Measurements from ENCODE around the gene ZNF331.

ZNF331 gene

DNA sequence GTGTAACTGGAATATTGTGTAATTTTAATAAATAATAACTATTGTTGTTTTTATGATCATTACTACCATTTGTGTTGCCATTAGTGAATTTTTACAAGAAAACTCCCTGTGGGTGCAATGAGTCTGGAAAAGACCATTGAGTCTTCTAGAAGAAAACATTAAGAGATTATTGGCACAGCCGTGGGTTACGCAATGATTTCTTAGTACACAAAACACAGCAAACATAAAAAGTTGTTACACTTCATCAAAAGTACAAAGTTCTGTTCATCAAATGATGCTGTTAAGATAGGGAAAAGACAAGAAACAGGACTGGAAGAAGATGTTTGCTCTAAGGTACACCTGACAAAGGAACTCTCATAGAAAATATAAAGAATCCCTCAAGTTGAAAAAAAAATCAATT is 41.6 kb downstream of the ZNF331 start:
- no peak for DNase-seq

DNA sequence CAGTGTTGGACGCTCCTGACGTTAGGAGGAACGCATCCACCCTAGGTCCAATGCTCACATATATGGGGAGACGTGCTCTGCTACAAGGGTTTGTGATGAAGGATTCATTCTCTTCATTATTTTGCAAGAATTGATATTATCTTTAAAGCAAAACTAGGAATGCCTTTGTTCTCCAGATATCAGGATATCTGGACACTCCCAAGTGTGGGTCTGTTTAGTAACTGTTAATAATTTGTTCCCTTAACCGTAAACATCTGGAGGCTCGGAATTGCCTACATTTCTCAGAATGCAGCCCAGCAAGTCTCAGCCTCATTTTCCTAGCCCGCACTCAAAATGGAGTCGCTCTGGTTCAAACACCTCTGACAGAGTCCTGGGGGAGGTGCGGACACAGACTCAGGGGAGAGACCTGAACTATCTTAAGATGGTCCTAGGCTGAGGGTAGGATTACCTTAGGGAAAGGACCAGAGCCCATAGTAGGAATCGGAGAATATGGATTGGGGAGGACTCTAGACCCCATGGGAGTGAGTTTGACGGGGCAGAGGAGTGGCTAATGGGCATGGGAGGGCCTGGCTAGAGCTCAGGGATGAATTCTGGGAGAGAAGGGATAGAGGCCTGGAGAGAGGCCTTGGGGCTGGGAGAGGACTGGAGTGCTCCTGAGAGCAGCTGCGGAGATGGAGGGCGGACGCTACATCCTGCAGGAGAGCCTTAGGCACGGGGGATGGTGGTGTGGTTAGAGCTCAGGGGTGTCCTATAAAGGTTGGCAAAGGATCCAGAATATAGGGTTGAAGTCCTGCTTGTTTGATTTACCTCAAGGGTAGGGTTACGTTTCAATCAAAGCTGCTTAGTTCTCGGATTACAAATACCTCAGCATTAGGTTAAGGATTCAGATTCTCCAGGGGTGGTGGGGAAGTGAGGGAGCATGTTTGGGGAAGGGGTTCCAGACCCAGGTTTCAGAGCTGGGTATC is 43.2 kb downstream of the ZNF331 start:
- no peak for DNase-seq

DNA sequence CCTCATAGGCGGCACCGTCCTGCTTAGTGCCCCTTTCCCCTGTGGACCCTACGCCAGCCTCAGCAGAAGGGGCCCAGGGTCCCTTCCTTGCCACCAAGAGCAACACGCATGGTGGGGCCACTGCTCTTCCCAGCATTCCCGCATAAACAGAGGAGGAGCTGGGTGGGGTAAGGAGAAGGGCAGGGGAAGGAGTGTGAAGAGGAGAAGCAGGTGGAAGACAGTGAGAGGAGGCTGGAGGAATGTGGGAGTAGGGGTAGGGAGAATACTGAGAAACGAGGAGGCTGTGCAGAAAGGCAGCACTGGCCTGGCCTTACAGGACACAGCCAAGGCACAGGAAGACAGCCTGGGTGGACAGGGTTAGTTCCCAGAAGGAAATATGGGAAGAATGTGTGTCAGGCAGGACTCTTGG is 43.9 kb downstream of the ZNF331 start:
- DNase-seq: no peak

DNA sequence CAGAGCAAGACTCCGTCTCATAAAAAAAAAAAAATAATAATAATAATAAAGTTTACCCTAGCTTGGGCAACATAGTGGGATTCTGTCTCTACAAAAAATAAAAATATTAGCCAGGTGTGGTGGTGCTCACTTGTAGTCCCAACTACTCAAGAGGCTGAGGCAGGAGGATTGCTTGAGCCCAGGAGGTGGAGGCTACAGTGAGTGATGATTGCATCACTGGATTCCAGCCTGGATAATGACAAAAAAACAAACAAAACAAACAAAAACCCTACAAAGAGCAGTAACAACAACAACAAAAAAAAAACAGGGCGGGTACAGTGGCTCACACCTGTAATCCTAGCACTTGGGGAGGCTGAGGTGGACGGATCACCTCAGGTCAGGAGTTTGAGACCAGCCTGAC is 45.2 kb downstream of the ZNF331 start:
- DNase-seq: no peak

DNA sequence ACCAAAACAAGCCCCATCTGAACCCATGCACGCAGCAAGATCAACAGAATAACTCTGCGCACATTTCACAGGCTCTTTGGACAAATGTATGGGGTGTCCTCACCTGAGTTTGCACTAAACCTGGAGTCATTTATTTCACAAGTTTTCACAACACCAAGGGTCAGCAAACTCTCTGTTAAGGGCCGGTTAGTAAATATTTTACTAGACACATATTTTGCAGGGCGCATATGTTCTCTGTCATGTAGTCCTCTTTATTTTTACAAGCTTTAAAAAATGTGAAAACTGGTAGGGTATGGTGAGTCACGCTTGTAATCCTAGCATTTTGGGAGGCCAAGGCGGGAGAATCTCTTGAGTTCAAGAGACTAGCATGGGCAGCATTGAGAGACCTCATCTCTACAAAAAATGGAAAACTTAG is 48.3 kb downstream of the ZNF331 start:
- no peak for DNase-seq

DNA sequence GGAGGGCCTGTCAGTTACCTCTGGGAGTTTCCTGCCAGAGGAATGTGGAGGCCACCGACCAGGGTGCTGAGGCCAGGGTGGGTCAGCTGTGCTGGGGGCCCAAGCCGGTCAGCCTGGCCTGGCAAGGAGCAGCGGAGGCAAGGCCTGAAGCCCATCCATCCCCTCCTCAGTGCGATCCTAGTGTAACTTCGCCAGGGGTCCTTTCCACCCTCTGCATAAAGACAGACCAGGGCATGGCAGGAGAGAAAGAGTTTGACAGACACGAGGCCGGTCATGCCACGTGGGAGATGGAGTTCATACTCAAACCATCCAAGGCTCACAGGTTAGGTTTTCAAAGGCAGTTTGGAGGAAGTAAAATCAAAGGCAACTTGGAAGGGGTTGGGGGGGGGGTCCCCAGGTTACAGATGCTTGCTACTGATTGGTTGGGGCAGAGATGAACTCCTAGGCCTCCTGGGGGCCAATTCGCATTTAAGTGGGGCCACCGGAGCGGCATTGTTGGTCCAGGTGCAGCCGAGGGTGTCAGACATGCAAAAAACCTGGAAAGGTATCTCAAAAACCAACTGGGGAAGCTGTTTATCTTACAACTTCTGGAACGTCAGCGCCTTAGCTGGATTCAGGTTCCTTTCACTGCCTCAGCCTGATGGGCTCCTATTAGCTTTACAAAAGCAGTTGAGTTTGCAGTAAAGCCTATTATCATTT is 57.0 kb downstream of the ZNF331 start:
- DNase-seq: no peak

DNA sequence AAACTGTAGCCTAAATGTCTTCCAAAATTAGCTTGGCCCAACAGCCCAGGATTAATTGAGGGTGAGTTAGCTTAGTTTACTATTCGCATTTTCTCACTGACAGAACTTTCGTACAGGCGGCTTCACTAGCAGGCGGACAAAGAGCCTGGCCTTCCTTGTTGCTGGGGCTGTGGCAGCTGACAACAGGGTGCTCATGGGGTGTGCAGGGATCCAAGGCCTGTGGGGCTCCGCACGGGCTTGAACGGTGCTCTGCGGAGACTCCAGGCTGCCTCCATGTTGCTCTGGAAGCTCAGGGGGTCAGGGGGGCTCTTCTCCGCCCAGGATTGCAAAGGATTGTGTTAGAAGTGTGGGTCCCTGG is 57.5 kb downstream of the ZNF331 start:
- no peak for DNase-seq

DNA sequence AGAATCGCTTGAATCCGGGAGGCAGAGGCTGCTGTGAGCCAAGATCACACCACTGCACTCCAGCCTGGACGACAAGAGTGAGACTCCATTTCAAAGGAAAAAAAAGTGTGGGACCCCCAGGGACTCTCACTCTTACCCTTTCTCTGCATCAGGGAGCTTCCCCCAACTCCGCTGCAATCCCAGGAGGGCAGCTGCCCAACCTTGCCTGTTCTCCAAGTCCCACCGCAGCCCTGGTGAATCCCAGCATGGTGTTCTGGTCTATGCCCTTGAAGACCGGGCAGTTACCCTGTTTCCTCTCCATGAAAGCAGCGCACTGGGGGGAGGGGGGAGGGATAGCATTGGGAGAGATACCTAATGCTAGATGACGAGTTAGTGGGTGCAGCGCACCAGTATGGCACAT is 58.1 kb downstream of the ZNF331 start:
- DNase-seq: no peak

DNA sequence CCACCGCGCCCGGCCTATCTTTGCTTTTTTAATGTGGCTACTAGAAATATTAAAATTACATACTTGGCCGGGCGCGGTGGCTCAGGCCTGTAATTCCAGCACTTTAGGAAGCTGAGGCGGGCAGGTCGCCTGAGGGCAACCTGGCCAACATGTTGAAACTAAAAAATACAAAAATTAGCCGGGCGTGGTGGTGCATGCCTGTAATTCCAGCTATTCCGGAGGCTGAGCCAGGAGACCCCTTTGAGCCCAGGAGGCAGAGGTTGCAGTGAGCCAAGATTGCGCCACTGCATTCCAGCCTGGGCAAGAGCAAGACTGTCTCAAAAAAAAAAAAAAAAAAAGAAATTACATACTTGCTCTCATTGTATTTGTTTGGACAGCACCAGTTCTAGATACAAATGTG is 59.1 kb downstream of the ZNF331 start:
- no peak for DNase-seq

DNA sequence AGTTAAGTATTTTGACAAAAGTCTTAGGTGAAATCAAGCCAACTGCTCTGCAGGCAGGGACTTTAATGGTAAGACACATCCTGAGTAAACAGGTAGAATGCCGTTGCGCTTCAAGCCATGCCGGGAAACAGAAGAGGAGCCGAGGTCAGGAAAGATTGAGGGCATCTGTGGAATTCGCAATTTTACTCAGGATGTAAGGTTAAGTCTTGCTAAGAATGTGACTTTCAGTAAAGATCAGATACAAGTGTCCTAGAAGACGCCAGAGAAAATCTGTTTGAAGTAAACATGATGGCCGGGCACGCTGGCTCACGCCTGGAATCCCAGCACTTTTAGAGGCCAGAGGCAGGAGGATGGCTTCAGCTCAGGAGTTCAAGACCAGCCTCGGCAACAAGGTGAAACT is 60.4 kb downstream of the ZNF331 start:
- DNase-seq: no peak

DNA sequence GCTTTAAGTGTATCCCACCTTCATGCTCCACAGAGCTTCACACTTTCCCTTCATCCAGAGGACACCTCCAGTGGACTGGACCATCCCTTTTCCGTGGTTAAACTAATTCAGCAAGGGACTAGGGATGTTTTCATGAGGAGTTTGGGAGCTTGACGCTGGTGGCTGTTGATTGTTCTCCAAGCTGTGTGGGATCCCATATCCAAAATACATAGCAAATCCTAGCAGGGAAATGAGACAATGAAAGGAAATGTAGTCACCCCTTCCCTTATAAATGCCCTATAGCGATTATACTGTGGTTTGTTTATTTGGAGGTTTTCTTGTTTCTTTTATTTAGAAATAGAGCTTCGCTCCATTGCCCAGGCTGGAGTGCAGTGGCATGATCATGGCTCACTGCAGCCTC is 62.3 kb downstream of the ZNF331 start:
- DNase-seq: no peak

DNA sequence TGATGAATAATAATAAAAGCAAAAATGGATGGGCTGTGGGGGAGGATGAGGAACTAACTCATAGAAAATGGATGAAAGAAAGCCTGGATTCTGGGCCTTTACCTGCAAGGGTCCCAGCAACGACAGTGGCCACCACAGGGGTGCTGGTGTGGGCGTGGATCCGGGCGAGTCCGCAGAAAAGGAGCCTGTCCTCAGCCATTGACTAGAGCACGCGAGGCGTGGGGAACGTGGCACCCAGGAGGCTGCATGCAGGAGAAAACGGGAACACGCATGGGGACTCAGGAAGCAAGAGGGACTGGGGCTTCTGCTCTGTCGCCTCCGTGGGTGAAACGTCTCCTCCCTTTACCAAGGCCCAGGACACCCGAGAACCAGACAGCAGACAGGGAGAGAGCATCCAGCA is 68.1 kb downstream of the ZNF331 start:
- no peak for DNase-seq

DNA sequence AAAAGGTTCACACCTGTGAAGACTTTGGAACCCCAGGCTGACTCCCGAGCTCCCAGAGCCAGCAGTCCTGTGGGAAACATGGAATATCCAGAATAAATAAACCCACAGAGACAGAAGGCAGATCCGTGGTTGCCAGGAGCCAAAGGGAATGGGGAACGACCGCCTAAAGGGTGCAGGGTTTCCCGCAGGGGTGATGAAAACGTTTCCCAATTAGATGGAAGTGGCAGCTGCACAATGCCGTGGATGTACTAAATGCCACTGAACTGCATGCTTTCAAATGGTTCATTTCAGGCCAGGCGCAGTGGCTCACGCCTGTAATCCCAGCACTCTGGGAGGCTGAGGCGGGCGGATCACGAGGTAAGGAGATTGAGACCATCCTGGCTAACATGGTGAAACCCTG is 70.4 kb downstream of the ZNF331 start:
- DNase-seq: no peak

DNA sequence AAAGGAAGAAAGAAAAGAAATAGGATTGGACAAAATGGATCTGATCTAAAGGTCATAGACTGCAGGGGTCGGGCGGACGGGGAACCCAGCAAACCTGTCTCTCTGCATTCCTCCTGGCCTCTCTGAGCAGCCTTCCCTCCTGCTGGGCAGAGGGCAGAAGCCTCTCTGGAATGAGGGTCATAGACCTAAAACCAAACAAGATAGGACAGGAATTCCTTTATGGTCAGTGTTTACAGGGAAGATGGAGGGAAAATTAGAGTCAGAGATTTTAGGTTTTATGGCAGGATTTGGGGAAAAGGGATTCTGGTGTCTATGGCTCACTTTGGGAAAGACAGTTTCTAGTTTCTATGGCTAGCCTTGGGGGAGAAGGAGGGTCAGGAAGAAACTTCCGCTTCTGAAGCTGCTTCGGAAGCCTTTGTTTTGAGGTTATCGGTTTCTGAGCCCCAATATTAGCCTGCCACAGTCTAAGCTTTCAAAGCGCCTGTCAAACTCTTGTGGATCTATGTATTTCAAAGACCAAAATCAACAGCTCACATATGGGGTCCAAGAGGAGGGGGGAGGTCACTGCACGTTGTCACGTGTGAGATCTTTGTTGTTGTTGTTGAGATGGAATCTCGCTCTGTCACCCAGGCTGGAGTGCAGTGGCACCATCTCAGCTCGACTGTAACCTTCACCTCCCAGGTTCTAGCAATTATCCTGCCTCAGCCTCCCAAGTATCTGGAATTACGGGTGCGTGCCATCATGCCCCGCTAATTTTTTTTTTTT is 75.0 kb downstream of the ZNF331 start:
- no peak for DNase-seq

DNA sequence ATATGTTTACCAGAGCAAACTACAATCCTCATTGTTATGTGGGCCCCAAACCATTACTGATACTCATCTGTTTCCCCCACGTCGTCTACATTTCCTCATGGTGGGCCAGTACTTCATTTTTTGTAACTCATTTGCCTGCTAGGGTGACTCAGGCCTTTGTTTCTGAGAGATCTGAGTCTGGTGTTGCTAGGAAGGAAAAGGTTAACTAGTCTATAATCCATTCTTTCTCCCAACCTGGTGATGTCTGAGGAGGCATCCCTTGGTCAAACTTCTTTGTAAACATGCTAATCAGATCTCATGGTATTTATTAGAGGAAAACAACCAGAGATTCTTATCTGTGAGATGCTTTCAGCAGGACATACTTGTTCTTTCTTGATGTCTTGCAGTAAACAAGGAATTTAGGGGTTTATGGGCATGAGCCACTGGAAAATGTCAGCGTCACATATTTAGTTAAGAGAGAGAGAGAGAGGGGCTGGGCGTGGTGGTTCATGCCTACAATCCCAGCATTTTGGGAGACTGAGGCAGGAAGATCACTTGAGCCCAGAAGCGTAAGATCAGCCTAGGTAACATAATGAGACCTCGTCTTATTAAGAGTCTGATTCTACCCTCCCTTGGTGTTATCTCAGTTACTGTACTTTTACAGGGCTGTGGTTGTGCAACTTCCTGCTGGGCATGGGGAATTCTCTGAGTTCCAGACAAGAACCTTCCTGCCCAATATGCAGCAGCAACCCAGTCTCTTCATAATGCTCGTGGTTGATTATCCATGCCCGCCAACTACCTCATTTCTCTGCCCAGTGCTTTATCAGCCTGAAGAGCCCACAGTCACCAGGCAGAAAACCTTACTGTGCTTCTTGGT is 84.2 kb downstream of the ZNF331 start:
- no peak for DNase-seq

DNA sequence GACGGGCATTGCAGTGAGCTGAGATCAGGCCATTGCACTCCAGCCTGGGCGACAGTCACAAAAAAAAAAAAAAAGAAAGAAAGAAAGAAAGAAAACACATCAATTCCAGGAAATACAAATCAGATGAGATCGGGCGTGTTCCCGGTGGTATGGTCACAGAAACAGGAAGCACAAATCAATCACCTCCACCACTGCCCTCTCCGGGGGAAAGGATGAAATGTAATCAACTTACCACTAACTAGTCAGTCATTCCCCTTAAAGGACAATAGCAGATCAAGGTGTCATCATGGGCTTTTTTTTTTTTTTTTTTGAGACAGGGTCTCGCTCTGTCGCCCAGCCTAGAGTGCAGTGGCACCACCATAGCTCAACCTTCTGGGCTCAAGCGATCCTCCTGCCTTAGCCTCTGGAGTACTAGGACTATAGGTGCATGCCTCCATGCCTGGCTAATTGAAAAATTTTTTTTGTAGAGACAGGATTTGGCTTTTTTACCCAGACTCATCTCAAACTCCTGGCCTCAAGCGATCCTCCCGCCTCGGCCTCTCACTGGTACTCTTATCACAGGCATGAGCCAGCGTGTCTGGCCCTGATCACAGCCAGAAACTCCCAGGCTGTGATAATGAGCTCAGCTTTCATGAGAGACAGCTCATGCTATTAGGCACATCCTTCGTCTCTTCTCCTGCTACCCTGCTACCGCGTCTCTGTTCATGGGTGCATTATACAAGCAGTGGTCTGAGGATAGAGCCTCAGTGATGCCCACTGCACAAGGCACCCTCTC is 87.0 kb downstream of the ZNF331 start:
- no peak for DNase-seq

DNA sequence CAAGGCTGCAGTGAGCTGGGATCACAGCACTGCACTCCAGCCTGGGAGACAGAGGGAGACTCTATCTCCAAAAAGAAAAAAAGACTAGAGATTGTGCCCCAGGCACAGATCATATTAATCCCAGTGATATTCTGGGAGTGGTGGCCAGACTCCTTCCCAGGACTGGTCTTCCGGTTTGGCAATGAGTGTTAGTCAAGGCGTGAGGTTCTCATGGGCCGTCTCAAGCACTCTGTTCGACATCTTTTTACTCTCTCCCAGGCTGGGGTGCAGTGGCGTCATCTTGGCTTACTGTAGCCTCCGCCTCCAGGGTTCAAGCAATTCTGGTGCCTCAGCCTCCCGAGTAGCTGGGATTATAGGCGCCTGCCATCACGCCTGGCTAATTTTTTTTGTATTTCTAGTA is 88.5 kb downstream of the ZNF331 start:
- DNase-seq: no peak

DNA sequence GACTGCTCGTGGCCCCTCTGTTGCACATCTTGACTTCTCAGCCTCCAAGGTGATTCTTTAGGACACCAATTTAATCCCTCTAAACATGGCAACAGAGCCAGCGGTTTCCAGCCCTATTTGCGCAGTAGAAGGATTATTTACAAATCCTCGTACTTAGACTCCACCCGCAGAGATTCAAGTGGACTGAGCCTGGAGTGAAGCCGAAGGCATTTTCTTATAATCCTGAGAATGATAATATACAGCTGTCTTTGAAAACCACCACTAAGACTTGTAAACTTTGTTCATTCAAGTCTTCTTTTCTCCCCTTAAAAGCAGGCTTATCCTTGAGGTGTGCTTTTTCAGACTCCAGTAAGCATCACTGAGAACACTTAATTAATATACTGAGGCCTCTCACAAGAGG is 89.0 kb downstream of the ZNF331 start:
- no peak for DNase-seq

Measured in activated CD8-positive, alpha-beta memory T cell treated with anti-CD3 and anti-CD28 coated beads, Interleukin-2, amount 50 U/mL, for 4 hours (primary cell).